Activated CD4-positive, alpha-beta T cell treated with anti-CD3 and anti-CD28 coated beads for 36 hours (primary cell): ENCODE results near the gene AOC1. TPM values are rescaled to one million over a fixed set of nuclear protein-coding genes. Genes with fewer than 3 reads are reported as not detected.

Source experiments
- ATAC-seq: fragments of 200-7000 bp; cut with Tn5 transposase; one replicate; pipeline ENCODE4 v1.10.0; 2021; ENCODE audit warnings: mild to moderate bottlenecking, moderate library complexity
- CTCF ChIA-PET: fragments of 350-600 bp; sonication (Branson Sonifier 250); formaldehyde crosslinking; loops from one replicate; lab custom pipeline; 2021; ENCODE audit warnings: antibody characterized with exemption; lab: Charles Lee
- POLR2A ChIA-PET: fragments of 350-600 bp; sonication (Branson Sonifier 250); formaldehyde crosslinking; loops from one replicate; lab custom pipeline; 2021; ENCODE audit warnings: antibody characterized with exemption, inconsistent platforms; lab: Charles Lee
- DNase-seq: peaks from one replicate; pipeline ENCODE4 v3.0.0-alpha.2; 2020
- H3K27ac Mint-ChIP-seq: one replicate; pipeline ENCODE4 v1.8.0; 2021; ENCODE audit warnings: mixed read lengths
- H3K27me3 Mint-ChIP-seq: one replicate; pipeline ENCODE4 v1.8.0; 2021; ENCODE audit warnings: mixed read lengths
- H3K36me3 Mint-ChIP-seq: one replicate; pipeline ENCODE4 v1.8.0; 2021; ENCODE audit warnings: low read depth, mixed read lengths
- H3K4me1 Mint-ChIP-seq: one replicate; pipeline ENCODE4 v1.8.0; 2021; ENCODE audit warnings: mixed read lengths
- H3K4me3 Mint-ChIP-seq: one replicate; pipeline ENCODE4 v1.8.0; 2021; ENCODE audit warnings: mild to moderate bottlenecking, moderate library complexity, mixed read lengths
- H3K9me3 Mint-ChIP-seq: one replicate; pipeline ENCODE4 v1.8.0; 2021; ENCODE audit warnings: low read depth, mixed read lengths
- intact Hi-C, 2 experiments: fragments of 100-400 bp; cut with DNase I in 1 of 2; cut with micrococcal nuclease in 1 of 2; formaldehyde crosslinking; loops; one replicate each; pipeline versions ENCODE4 v1.14.2 to v1.15.1; 2022 to 2024; cut with DNase I, micrococcal nuclease
- total RNA-seq, 2 experiments: library from RNA; stranded (reverse); gene quantifications; one replicate each; pipeline ENCODE4 v1.2.3, GENCODE V29; 2021

The AOC1 gene
- total RNA-seq, 2 experiments from 2014 or later: not detected

GRCh38 chr7:150820578-150821198 is 31.6 kb upstream of the AOC1 start:
- ChIA-PET CTCF (no interaction called here), POLR2A (no interaction called here)
- DNase-seq (no peak), ATAC-seq (no peak)
- Mint-ChIP-seq H3K36me3 (no peaks in the 10 kb centered on the region), H3K4me3 (no peak overlapping the region), H3K27ac (no peak overlapping the region), H3K4me1 (no peaks in the 10 kb centered on the region), H3K9me3 (peaks cover 13% of the 10 kb centered on the region), H3K27me3 (peaks cover 15% of the 10 kb centered on the region)
- intact Hi-C loops: no loop called here

GRCh38 chr7:150823043-150823442 is 29.3 kb upstream of the AOC1 start:
- peaks cover 17% of the 10 kb centered on the region for H3K27me3 Mint-ChIP-seq
- ATAC-seq: no peak
- no peak for DNase-seq
- intact Hi-C loops: no loop called here
- H3K9me3 Mint-ChIP-seq: peaks cover 10% of the 10 kb centered on the region
- H3K36me3 Mint-ChIP-seq: no peaks in the 10 kb centered on the region
- ChIA-PET POLR2A (no interaction called here), CTCF (interaction anchor here (0.9 kb wide), 1 partner anchor 66 kb away, joined by 3 read pairs; no protein-coding TSS in a partner anchor)
- H3K4me3 Mint-ChIP-seq: no peak overlapping the region
- no peaks in the 10 kb centered on the region for H3K4me1 Mint-ChIP-seq
- H3K27ac Mint-ChIP-seq: no peak overlapping the region

- ChIA-PET POLR2A (no interaction called here), CTCF (interaction anchor here (0.9 kb wide), 1 partner anchor 66 kb away, joined by 3 read pairs; no protein-coding TSS in a partner anchor)
- Mint-ChIP-seq H3K36me3 (no peaks in the 10 kb centered on the region), H3K27me3 (peaks cover 23% of the 10 kb centered on the region), H3K9me3 (peaks cover 10% of the 10 kb centered on the region), H3K4me1 (no peaks in the 10 kb centered on the region), H3K4me3 (no peak overlapping the region), H3K27ac (no peak overlapping the region)
- DNase-seq: no peak
- intact Hi-C loops: no loop called here
- ATAC-seq: no peak
Observed at GRCh38 chr7:150823484-150824126, 28.7 kb upstream of the AOC1 start.

- H3K36me3 Mint-ChIP-seq: no peaks in the 10 kb centered on the region
- no peaks in the 10 kb centered on the region for H3K4me1 Mint-ChIP-seq
- peaks cover 10% of the 10 kb centered on the region for H3K9me3 Mint-ChIP-seq
- peaks cover 24% of the 10 kb centered on the region for H3K27me3 Mint-ChIP-seq
- intact Hi-C loops: loop anchor here in 1 of 2 experiments (5.0 kb wide), 1 partner anchor 1257 kb away; no protein-coding TSS in a partner anchor
- no peak for DNase-seq
- ATAC-seq: no peak
- CTCF ChIA-PET: no interaction called here
- no peak overlapping the region for H3K4me3 Mint-ChIP-seq
- POLR2A ChIA-PET: no interaction called here
- H3K27ac Mint-ChIP-seq: no peak overlapping the region
Observed at GRCh38 chr7:150824379-150825177, 27.7 kb upstream of the AOC1 start.

- ATAC-seq (no peak), DNase-seq (no peak)
- CTCF ChIA-PET: interaction anchor here (0.7 kb wide), 1 partner anchor 48 kb away, joined by 3 read pairs; no protein-coding TSS in a partner anchor
- POLR2A ChIA-PET: no interaction called here
- no peaks in the 10 kb centered on the region for H3K36me3 Mint-ChIP-seq
- H3K9me3 Mint-ChIP-seq: peaks cover 8% of the 10 kb centered on the region
- H3K4me1 Mint-ChIP-seq: no peaks in the 10 kb centered on the region
- H3K27me3 Mint-ChIP-seq: peaks cover 28% of the 10 kb centered on the region
- H3K4me3 Mint-ChIP-seq: no peak overlapping the region
- intact Hi-C loops: loop anchor here in 1 of 2 experiments (5.0 kb wide), 1 partner anchor 1259 kb away; no protein-coding TSS in a partner anchor
- no peak overlapping the region for H3K27ac Mint-ChIP-seq
Observed at GRCh38 chr7:150826061-150826849, 26.1 kb upstream of the AOC1 start.

- H3K27ac Mint-ChIP-seq: no peak overlapping the region
- H3K9me3 Mint-ChIP-seq: no peaks in the 10 kb centered on the region
- ChIA-PET CTCF (no interaction called here), POLR2A (no interaction called here)
- DNase-seq (no peak), ATAC-seq (no peak)
- no peak overlapping the region for H3K4me3 Mint-ChIP-seq
- H3K36me3 Mint-ChIP-seq: no peaks in the 10 kb centered on the region
- H3K27me3 Mint-ChIP-seq: peaks cover 33% of the 10 kb centered on the region
- H3K4me1 Mint-ChIP-seq: no peaks in the 10 kb centered on the region
- intact Hi-C loops: loop anchor here in 1 of 2 experiments (5.0 kb wide), 1 partner anchor 1261 kb away; no protein-coding TSS in a partner anchor
Observed at GRCh38 chr7:150828384-150828783, 23.9 kb upstream of the AOC1 start.

GRCh38 chr7:150829426-150829825 is 22.9 kb upstream of the AOC1 start:
- Mint-ChIP-seq H3K36me3 (no peaks in the 10 kb centered on the region), H3K4me1 (no peaks in the 10 kb centered on the region), H3K27ac (no peak overlapping the region), H3K9me3 (no peaks in the 10 kb centered on the region), H3K27me3 (peaks cover 33% of the 10 kb centered on the region), H3K4me3 (no peak overlapping the region)
- DNase-seq (no peak), ATAC-seq (no peak)
- CTCF ChIA-PET: interaction anchor here (0.6 kb wide), 1 partner anchor 1922 kb away, joined by 3 read pairs; no protein-coding TSS in a partner anchor
- POLR2A ChIA-PET: no interaction called here
- intact Hi-C loops: loop anchor here in 1 of 2 experiments (5.0 kb wide), 1 partner anchor 1262 kb away; no protein-coding TSS in a partner anchor

GRCh38 chr7:150830937-150831336 is 21.4 kb upstream of the AOC1 start:
- CTCF ChIA-PET: no interaction called here
- intact Hi-C loops: no loop called here
- peaks cover 30% of the 10 kb centered on the region for H3K27me3 Mint-ChIP-seq
- ATAC-seq: no peak
- no peak for DNase-seq
- no peaks in the 10 kb centered on the region for H3K36me3 Mint-ChIP-seq
- no peak overlapping the region for H3K27ac Mint-ChIP-seq
- no peaks in the 10 kb centered on the region for H3K9me3 Mint-ChIP-seq
- no peak overlapping the region for H3K4me3 Mint-ChIP-seq
- POLR2A ChIA-PET: no interaction called here
- no peaks in the 10 kb centered on the region for H3K4me1 Mint-ChIP-seq

- H3K27me3 Mint-ChIP-seq: peaks cover 28% of the 10 kb centered on the region
- ChIA-PET CTCF (interaction anchor here (1.2 kb wide), 1 partner anchor 383 kb away, joined by 5 read pairs; no protein-coding TSS in a partner anchor), POLR2A (no interaction called here)
- DNase-seq (no peak), ATAC-seq (no peak)
- H3K4me1 Mint-ChIP-seq: no peaks in the 10 kb centered on the region
- no peak overlapping the region for H3K27ac Mint-ChIP-seq
- no peak overlapping the region for H3K4me3 Mint-ChIP-seq
- intact Hi-C loops: no loop called here
- no peaks in the 10 kb centered on the region for H3K36me3 Mint-ChIP-seq
- H3K9me3 Mint-ChIP-seq: no peaks in the 10 kb centered on the region
Observed at GRCh38 chr7:150831851-150832250, 20.5 kb upstream of the AOC1 start.

GRCh38 chr7:150835019-150835418 is 17.3 kb upstream of the AOC1 start:
- intact Hi-C loops: no loop called here
- H3K36me3 Mint-ChIP-seq: no peaks in the 10 kb centered on the region
- DNase-seq (no peak), ATAC-seq (no peak)
- H3K27ac Mint-ChIP-seq: no peak overlapping the region
- ChIA-PET CTCF (interaction anchor here (1.6 kb wide), 1 partner anchor 56 kb away, joined by 5 read pairs; no protein-coding TSS in a partner anchor), POLR2A (no interaction called here)
- H3K4me3 Mint-ChIP-seq: no peak overlapping the region
- H3K9me3 Mint-ChIP-seq: no peaks in the 10 kb centered on the region
- peaks cover 17% of the 10 kb centered on the region for H3K27me3 Mint-ChIP-seq
- no peaks in the 10 kb centered on the region for H3K4me1 Mint-ChIP-seq
